Measurements from ENCODE around the gene CCPG1. TPM values are rescaled to one million over a fixed set of nuclear protein-coding genes. Genes with fewer than 3 reads are reported as not detected.

CCPG1 gene
- total RNA-seq, 1 experiment from 2014 or later = 17.1 TPM

DNA sequence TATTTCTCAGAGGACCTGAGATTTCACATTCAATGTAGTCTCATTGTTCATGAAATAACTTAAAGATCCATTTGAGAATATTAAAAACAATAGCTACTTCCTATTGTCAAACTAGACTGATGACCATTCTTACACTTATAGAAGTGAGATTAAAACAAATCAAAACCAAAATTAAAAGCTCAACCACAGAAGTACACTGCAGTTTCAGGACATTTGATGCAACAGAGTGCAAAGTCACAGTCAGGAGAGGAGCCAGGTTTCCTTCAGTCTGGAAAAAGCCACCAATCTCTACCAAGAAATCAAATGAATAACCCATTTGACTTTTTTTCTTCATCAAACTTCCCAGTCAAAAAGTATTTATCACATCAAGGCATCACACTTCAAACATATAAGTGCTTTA lies 5.5 kb downstream of the CCPG1 start:
- H3K9me3 Mint-ChIP-seq = no peaks in the 10 kb centered on the region
- H3K4me3 Mint-ChIP-seq = no peak overlapping the region
- TF ChIP-seq E2F1 (CRISPR knock-in tag; IDR thresholded peaks at IDR 0.05) (no peak), CREB1 (CRISPR knock-in tag; IDR thresholded peaks at IDR 0.05) (no peak), JAZF1 (CRISPR knock-in tag; IDR thresholded peaks at IDR 0.05) (no peak), NR3C1 (CRISPR knock-in tag; conservative IDR thresholded peaks at IDR 0.05; ENCODE audit: low read depth) (no peak), ATF3 (CRISPR knock-in tag; conservative IDR thresholded peaks at IDR 0.05) (no peak), NR1H2 (CRISPR knock-in tag; IDR thresholded peaks at IDR 0.05) (no peak), CREM (CRISPR knock-in tag; IDR thresholded peaks at IDR 0.05) (no peak), CDX4 (CRISPR knock-in tag; IDR thresholded peaks at IDR 0.05; ENCODE audit: borderline replicate concordance) (no peak), GABPB1 (CRISPR knock-in tag; IDR thresholded peaks at IDR 0.05) (no peak), ZBTB21 (CRISPR knock-in tag; IDR thresholded peaks at IDR 0.05; ENCODE audit: borderline replicate concordance) (no peak), ATF1 (CRISPR knock-in tag; IDR thresholded peaks at IDR 0.05) (no peak), EMX1 (CRISPR knock-in tag; IDR thresholded peaks at IDR 0.05) (no peak), MYBL2 (CRISPR knock-in tag; IDR thresholded peaks at IDR 0.05) (no peak), ELF4 (CRISPR knock-in tag; IDR thresholded peaks at IDR 0.05; ENCODE audit: low read depth) (no peak)
- TF ChIP-seq, protein P1, sequence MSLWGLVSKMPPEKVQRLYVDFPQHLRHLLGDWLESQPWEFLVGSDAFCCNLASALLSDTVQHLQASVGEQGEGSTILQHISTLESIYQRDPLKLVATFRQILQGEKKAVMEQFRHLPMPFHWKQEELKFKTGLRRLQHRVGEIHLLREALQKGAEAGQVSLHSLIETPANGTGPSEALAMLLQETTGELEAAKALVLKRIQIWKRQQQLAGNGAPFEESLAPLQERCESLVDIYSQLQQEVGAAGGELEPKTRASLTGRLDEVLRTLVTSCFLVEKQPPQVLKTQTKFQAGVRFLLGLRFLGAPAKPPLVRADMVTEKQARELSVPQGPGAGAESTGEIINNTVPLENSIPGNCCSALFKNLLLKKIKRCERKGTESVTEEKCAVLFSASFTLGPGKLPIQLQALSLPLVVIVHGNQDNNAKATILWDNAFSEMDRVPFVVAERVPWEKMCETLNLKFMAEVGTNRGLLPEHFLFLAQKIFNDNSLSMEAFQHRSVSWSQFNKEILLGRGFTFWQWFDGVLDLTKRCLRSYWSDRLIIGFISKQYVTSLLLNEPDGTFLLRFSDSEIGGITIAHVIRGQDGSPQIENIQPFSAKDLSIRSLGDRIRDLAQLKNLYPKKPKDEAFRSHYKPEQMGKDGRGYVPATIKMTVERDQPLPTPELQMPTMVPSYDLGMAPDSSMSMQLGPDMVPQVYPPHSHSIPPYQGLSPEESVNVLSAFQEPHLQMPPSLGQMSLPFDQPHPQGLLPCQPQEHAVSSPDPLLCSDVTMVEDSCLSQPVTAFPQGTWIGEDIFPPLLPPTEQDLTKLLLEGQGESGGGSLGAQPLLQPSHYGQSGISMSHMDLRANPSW (CRISPR knock-in tag; conservative IDR thresholded peaks at IDR 0.05; ENCODE audit: low read depth) = no peak
- TF ChIP-seq, protein P2, sequence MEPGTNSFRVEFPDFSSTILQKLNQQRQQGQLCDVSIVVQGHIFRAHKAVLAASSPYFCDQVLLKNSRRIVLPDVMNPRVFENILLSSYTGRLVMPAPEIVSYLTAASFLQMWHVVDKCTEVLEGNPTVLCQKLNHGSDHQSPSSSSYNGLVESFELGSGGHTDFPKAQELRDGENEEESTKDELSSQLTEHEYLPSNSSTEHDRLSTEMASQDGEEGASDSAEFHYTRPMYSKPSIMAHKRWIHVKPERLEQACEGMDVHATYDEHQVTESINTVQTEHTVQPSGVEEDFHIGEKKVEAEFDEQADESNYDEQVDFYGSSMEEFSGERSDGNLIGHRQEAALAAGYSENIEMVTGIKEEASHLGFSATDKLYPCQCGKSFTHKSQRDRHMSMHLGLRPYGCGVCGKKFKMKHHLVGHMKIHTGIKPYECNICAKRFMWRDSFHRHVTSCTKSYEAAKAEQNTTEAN (CRISPR knock-in tag; IDR thresholded peaks at IDR 0.05) = no peak
- TF ChIP-seq, protein P3, sequence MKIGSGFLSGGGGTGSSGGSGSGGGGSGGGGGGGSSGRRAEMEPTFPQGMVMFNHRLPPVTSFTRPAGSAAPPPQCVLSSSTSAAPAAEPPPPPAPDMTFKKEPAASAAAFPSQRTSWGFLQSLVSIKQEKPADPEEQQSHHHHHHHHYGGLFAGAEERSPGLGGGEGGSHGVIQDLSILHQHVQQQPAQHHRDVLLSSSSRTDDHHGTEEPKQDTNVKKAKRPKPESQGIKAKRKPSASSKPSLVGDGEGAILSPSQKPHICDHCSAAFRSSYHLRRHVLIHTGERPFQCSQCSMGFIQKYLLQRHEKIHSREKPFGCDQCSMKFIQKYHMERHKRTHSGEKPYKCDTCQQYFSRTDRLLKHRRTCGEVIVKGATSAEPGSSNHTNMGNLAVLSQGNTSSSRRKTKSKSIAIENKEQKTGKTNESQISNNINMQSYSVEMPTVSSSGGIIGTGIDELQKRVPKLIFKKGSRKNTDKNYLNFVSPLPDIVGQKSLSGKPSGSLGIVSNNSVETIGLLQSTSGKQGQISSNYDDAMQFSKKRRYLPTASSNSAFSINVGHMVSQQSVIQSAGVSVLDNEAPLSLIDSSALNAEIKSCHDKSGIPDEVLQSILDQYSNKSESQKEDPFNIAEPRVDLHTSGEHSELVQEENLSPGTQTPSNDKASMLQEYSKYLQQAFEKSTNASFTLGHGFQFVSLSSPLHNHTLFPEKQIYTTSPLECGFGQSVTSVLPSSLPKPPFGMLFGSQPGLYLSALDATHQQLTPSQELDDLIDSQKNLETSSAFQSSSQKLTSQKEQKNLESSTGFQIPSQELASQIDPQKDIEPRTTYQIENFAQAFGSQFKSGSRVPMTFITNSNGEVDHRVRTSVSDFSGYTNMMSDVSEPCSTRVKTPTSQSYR (CRISPR knock-in tag; IDR thresholded peaks at IDR 0.05) = no peak
- ATAC-seq (no peak), DNase-seq (ENCODE audit: low spot score) (no peak)
- ChIA-PET POLR2A (interaction anchor here (0.7 kb wide), 1 partner anchor 1646 kb away, joined by 3 read pairs; no protein-coding TSS in a partner anchor), CTCF (no interaction called here)
- H3K27me3 Mint-ChIP-seq (ENCODE audit: low read depth) = no peaks in the 10 kb centered on the region
- H3K27ac Mint-ChIP-seq = no peak overlapping the region
- H3K36me3 Mint-ChIP-seq = peaks cover 4% of the 10 kb centered on the region; the same call in 1 of the 2 replicates
- H3K4me1 Mint-ChIP-seq = peaks cover 4% of the 10 kb centered on the region
